HepG2 (cell line): ENCODE measurements around the gene PGP. TPM values are rescaled to one million over a fixed set of nuclear protein-coding genes. Genes with fewer than 3 reads are reported as not detected.

Experiments
- ATF3 ChIP-seq: sonication (generic); formaldehyde crosslinking; IDR thresholded peaks from 2 replicates; pipeline ENCODE4 v1.4.0; 2020; ENCODE audit warnings: missing genetic modification reagents
- CCDC6 ChIP-seq: sonication (generic); formaldehyde crosslinking; IDR thresholded peaks from 2 replicates; pipeline ENCODE4 v1.8.1; 2022; ENCODE audit warnings: mild to moderate bottlenecking, missing genetic modification reagents, moderate library complexity
- CEBPZ ChIP-seq: IDR thresholded peaks from 2 replicates; pipeline ENCODE4 v1.6.1; 2012; ENCODE audit warnings: low read length, improper control_type of control experiment
- E2F5 ChIP-seq: sonication (generic); formaldehyde crosslinking; conservative IDR thresholded peaks from 2 replicates; pipeline ENCODE4 v1.4.0; 2020; ENCODE audit warnings: missing genetic modification reagents
- KAT2B ChIP-seq: fragments of 150-350 bp; IDR thresholded peaks from 2 replicates; pipeline ENCODE4 v1.6.1; 2014; ENCODE audit warnings: low read depth, low read length, borderline replicate concordance
- KDM1A ChIP-seq: IDR thresholded peaks from 2 replicates; pipeline ENCODE4 v1.6.1; 2016; ENCODE audit warnings: missing compliant biosample characterization
- PRPF4 ChIP-seq: fragments of 200-400 bp; formaldehyde crosslinking; IDR thresholded peaks from 2 replicates; pipeline ENCODE4 v1.6.1; 2016; ENCODE audit warnings: low read length, low read depth; ENCODE audit not compliant: poor library complexity, severe bottlenecking
- SIX1 ChIP-seq: sonication (generic); formaldehyde crosslinking; IDR thresholded peaks from 2 replicates; pipeline ENCODE4 v1.4.0; 2020; ENCODE audit warnings: missing genetic modification reagents, borderline replicate concordance
- SPEN ChIP-seq: sonication (generic); formaldehyde crosslinking; IDR thresholded peaks from 2 replicates; pipeline ENCODE4 v1.5.1; 2020; ENCODE audit warnings: low read depth, mild to moderate bottlenecking, missing genetic modification reagents
- SSRP1 ChIP-seq: IDR thresholded peaks from 2 replicates; pipeline ENCODE4 v1.6.1; 2016; ENCODE audit warnings: control low read depth
- TIGD3 ChIP-seq: sonication (generic); formaldehyde crosslinking; IDR thresholded peaks from 2 replicates; pipeline ENCODE4 v1.5.1; 2020; ENCODE audit warnings: mild to moderate bottlenecking, missing genetic modification reagents, borderline replicate concordance
- ZBTB8A ChIP-seq: sonication (generic); formaldehyde crosslinking; IDR thresholded peaks from 2 replicates; pipeline ENCODE4 v1.4.0; 2020; ENCODE audit warnings: mild to moderate bottlenecking, low read depth, missing genetic modification reagents, borderline replicate concordance
- ZKSCAN5 ChIP-seq: sonication (generic); formaldehyde crosslinking; IDR thresholded peaks from 2 replicates; pipeline ENCODE4 v1.5.1; 2020; ENCODE audit warnings: mild to moderate bottlenecking, missing genetic modification reagents
- ZNF331 ChIP-seq: sonication (generic); formaldehyde crosslinking; IDR thresholded peaks from 2 replicates; pipeline ENCODE4 v1.4.0; 2020; ENCODE audit warnings: missing genetic modification reagents
- ZNF543 ChIP-seq: sonication (generic); formaldehyde crosslinking; IDR thresholded peaks from 2 replicates; pipeline ENCODE4 v1.4.0; 2020; ENCODE audit warnings: mild to moderate bottlenecking, missing genetic modification reagents
- ZNF563 ChIP-seq: sonication (generic); formaldehyde crosslinking; IDR thresholded peaks from 2 replicates; pipeline ENCODE4 v1.8.0; 2022; ENCODE audit warnings: mild to moderate bottlenecking, moderate library complexity, missing genetic modification reagents
- ZNF703 ChIP-seq: sonication (generic); formaldehyde crosslinking; IDR thresholded peaks from 2 replicates; pipeline ENCODE4 v1.5.1; 2020; ENCODE audit warnings: missing genetic modification reagents, mild to moderate bottlenecking, moderate library complexity, borderline replicate concordance
- ZNF883 ChIP-seq: sonication (generic); formaldehyde crosslinking; IDR thresholded peaks from 2 replicates; pipeline ENCODE4 v1.5.1; 2020; ENCODE audit warnings: mild to moderate bottlenecking, missing genetic modification reagents; ENCODE audit errors: not compliant biosample characterization
- polyA plus RNA-seq, 8 experiments: library from polyadenylated mRNA; depleted of rRNA in 3 of 8; stranded (reverse) in 7 of 8; unstranded in 1 of 8; fragments of >200 nt; fragmentation: Illumina TruSeq in 4 of 8; extraction: Trizol in 4 of 8; gene quantifications; 2 replicates each; pipeline versions ENCODE4 v1.2.1 to v1.2.3, GENCODE V29; 2011 to 2016; ENCODE audit warnings: low read depth in 4 of 8, missing spikeins in 1 of 8, mixed read lengths in 1 of 8; ENCODE audit not compliant: insufficient read depth in 1 of 8
- total RNA-seq, 5 experiments: library from RNA; depleted of rRNA; stranded (reverse); fragments of >200 nt; fragmentation: Illumina TruSeq; extraction: Trizol; gene quantifications; 2 replicates each; pipeline ENCODE4 v1.2.3, GENCODE V29; 2016; ENCODE audit warnings: low read depth in 1 of 5
- TF ChIP-seq, protein P1 (sequence below): sonication (generic); formaldehyde crosslinking; IDR thresholded peaks from 2 replicates; pipeline ENCODE4 v1.4.0; 2020; ENCODE audit warnings: missing genetic modification reagents
- TF ChIP-seq, protein P2 (sequence below), 2 experiments: fragments of 450-650 bp in 1 of 2; sonication (generic) in 1 of 2; formaldehyde crosslinking; IDR thresholded peaks; 2 replicates each; pipeline versions ENCODE4 v1.5.0 to v1.8.0; 2020 to 2022; ENCODE audit warnings: mild to moderate bottlenecking in 1 of 2, missing genetic modification reagents in 1 of 2

Gene PGP
- total and polyA plus RNA-seq, 2 of the 13 experiments (the other 11 are each of a cell fraction or from before 2014, with no cell fraction given) = 7.3 to 18.3 TPM

- no peak for TF ChIP-seq PRPF4
- TF ChIP-seq CCDC6 (CRISPR knock-in tag) = peak; percentile 86
- TF ChIP-seq ZNF331 (CRISPR knock-in tag) = 0 out of 2 replicates have a peak, but pooled peaks have one; percentile 3
- no peak for TF ChIP-seq KDM1A (CRISPR knock-in tag)
- no peak for TF ChIP-seq ZNF543 (CRISPR knock-in tag)
- TF ChIP-seq SSRP1 (CRISPR knock-in tag) = no peak
- TF ChIP-seq, protein P1, sequence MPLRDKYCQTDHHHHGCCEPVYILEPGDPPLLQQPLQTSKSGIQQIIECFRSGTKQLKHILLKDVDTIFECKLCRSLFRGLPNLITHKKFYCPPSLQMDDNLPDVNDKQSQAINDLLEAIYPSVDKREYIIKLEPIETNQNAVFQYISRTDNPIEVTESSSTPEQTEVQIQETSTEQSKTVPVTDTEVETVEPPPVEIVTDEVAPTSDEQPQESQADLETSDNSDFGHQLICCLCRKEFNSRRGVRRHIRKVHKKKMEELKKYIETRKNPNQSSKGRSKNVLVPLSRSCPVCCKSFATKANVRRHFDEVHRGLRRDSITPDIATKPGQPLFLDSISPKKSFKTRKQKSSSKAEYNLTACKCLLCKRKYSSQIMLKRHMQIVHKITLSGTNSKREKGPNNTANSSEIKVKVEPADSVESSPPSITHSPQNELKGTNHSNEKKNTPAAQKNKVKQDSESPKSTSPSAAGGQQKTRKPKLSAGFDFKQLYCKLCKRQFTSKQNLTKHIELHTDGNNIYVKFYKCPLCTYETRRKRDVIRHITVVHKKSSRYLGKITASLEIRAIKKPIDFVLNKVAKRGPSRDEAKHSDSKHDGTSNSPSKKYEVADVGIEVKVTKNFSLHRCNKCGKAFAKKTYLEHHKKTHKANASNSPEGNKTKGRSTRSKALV (CRISPR knock-in tag) = no peak
- TF ChIP-seq CEBPZ = no peak
- TF ChIP-seq E2F5 (CRISPR knock-in tag) = no peak
- 0 out of 2 replicates have a peak, but pooled peaks have one; percentile 24 for TF ChIP-seq ZKSCAN5
- no peak for TF ChIP-seq SIX1 (CRISPR knock-in tag)
- TF ChIP-seq ZNF703 (CRISPR knock-in tag) = no peak
- TF ChIP-seq ZBTB8A (CRISPR knock-in tag) = no peak
- TF ChIP-seq SPEN (CRISPR knock-in tag) = peak; percentile 83; the same call in 1 of the 2 replicates
- no peak for TF ChIP-seq KAT2B
- peak; percentile 86 for TF ChIP-seq ZNF563
- TF ChIP-seq ZNF883 (CRISPR knock-in tag) = no peak
- no peak for TF ChIP-seq TIGD3
- TF ChIP-seq, protein P2, sequence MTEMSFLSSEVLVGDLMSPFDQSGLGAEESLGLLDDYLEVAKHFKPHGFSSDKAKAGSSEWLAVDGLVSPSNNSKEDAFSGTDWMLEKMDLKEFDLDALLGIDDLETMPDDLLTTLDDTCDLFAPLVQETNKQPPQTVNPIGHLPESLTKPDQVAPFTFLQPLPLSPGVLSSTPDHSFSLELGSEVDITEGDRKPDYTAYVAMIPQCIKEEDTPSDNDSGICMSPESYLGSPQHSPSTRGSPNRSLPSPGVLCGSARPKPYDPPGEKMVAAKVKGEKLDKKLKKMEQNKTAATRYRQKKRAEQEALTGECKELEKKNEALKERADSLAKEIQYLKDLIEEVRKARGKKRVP (CRISPR knock-in tag; IDR thresholded peaks at IDR 0.05) = peak in 1 of 2 experiments; percentile 61; a peak in 1 of 4 replicates
- peak; percentile 53; the same call in 1 of the 2 replicates for TF ChIP-seq ATF3
Measured at GRCh38 chr16:2205104-2205966, 9.3 kb downstream of the PGP start, which contains the start of gene MLST8 (continued).
